Measurements from ENCODE around the gene HASPIN.
"Not testable (repeated sequence)": the region's sequence is repeated elsewhere in the genome, so short reads cannot be mapped to it uniquely, and the experiment has no call there.

The HASPIN gene

GRCh38 chr17:3727041-3727440, 3.3 kb downstream of the HASPIN start:
- H3K4me3 ChIP-seq (ENCODE audit: low read depth, low read length) = no peak overlapping the region
- no peak for TF ChIP-seq CTCF (IDR thresholded peaks at IDR 0.05; ENCODE audit: low read depth, low read length)

- H3K4me3 ChIP-seq (ENCODE audit: low read depth, low read length) = not testable (repeated sequence)
Observed at GRCh38 chr17:3728099-3728498, 4.4 kb downstream of the HASPIN start.

GRCh38 chr17:3729881-3730280, 6.2 kb downstream of the HASPIN start:
- H3K4me3 ChIP-seq (ENCODE audit: low read depth, low read length) = no peak overlapping the region
- no peak for TF ChIP-seq CTCF (IDR thresholded peaks at IDR 0.05; ENCODE audit: low read depth, low read length)

- TF ChIP-seq CTCF (IDR thresholded peaks at IDR 0.05; ENCODE audit: low read depth, low read length) = no peak
- H3K4me3 ChIP-seq (ENCODE audit: low read depth, low read length) = 0 out of 2 replicates have a peak overlapping the region, but pooled peaks have one; percentile 6
Observed at GRCh38 chr17:3730881-3731429, 7.3 kb downstream of the HASPIN start.

GRCh38 chr17:3732210-3732621, 8.5 kb downstream of the HASPIN start:
- no peak for TF ChIP-seq CTCF (IDR thresholded peaks at IDR 0.05; ENCODE audit: low read depth, low read length)
- H3K4me3 ChIP-seq (ENCODE audit: low read depth, low read length) = no peak overlapping the region

GRCh38 chr17:3734911-3735276, 11.2 kb downstream of the HASPIN start:
- not testable (repeated sequence) for H3K4me3 ChIP-seq (ENCODE audit: low read depth, low read length)

- no peak for TF ChIP-seq CTCF (IDR thresholded peaks at IDR 0.05; ENCODE audit: low read depth, low read length)
- H3K4me3 ChIP-seq (ENCODE audit: low read depth, low read length) = no peak overlapping the region
Observed at GRCh38 chr17:3735515-3735914, 11.8 kb downstream of the HASPIN start.

- TF ChIP-seq CTCF (IDR thresholded peaks at IDR 0.05; ENCODE audit: low read depth, low read length) = no peak
- peak overlapping the region; percentile 43; the same call in 1 of the 2 replicates for H3K4me3 ChIP-seq (ENCODE audit: low read depth, low read length)
Observed at GRCh38 chr17:3738562-3739295, 15.0 kb downstream of the HASPIN start.

Measured in WI38 (cell line).